GM12872 (cell line): ENCODE measurements around the gene SMPX.
A peak's percentile ranks its signal among the peaks of the same experiment; 100 is the strongest.

Experiments
- CTCF ChIP-seq: IDR thresholded peaks from 3 replicates; pipeline ENCODE4 v1.5.1; 2011; ENCODE audit warnings: low read depth, mild to moderate bottlenecking, low read length, moderate library complexity; ENCODE audit not compliant: insufficient read depth

Gene SMPX

DNA sequence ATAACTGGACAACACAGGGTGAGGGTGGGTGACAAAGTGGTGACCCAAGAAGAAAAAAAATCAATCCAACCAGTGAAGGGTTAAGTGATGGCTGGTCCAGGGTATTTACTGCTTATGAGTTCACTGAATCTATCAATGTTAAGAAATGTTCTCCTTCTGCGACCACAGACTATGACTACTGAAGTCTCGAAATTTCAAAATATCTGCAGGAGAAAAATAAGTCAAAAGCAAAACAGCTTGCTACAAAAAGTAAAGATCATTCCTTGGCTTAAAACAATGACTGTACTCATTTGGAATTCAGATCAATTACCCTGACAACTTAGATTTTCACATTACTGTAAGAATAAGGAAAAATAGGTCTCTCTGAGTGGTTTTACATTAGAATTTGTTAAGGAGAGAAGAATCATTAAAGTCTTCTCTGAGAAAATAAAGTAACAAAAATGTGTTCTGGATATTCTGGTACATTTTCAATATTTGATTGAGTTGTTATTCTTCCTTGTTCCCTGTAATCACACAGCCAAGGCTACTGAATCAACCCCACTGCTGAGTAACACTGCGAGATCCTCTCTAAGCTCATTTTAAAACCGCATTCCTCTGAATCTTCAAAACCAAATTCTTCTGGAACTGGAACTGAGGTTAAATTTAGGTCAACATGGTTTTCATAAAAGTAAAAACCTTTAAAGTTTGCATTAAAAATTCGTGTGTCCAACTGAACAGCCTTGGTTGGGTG lies 22.7 kb downstream of the SMPX start:
- TF ChIP-seq CTCF, result no peak

DNA sequence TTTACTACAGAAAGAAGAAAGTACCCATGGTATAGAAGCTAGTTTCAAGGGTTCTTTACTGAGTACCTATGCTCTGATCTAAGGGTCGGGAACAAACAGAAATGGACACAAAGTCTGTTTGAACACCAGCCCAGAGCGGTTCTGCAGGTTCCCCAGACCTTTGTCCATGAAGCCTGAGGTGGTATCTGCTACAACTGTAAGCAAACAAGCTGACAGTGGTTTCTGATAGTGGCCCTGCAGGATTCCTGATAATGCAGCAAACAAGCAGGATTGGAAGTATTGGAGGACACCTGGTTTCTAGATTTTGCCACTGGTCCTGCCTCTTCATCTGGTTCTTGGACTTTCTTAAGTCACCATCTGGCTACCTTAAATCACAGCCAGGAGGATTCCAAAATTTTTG lies 23.7 kb downstream of the SMPX start:
- TF ChIP-seq CTCF, result no peak

GRCh38 chrX:21733705-21734104 lies 24.2 kb downstream of the SMPX start:
- no peak for TF ChIP-seq CTCF

DNA sequence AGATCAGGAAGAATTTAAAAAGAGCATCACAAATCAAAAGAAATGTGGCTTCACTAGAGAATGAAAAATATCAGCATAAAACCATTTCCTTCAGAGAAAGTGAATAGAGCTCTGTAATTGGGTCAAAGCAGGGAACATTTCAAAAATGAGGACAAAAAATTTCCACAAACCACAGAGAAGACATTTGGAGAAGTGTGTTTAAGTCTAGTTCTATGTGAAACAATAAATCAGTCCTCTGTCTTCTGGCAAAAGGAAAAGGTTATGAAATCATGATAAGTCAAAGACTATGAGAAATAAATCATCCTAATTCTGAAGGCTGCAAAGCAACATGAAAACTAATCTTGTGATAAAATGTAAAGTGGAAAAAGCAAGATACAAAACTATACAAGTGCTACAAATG lies 27.9 kb downstream of the SMPX start:
- no peak for TF ChIP-seq CTCF

DNA sequence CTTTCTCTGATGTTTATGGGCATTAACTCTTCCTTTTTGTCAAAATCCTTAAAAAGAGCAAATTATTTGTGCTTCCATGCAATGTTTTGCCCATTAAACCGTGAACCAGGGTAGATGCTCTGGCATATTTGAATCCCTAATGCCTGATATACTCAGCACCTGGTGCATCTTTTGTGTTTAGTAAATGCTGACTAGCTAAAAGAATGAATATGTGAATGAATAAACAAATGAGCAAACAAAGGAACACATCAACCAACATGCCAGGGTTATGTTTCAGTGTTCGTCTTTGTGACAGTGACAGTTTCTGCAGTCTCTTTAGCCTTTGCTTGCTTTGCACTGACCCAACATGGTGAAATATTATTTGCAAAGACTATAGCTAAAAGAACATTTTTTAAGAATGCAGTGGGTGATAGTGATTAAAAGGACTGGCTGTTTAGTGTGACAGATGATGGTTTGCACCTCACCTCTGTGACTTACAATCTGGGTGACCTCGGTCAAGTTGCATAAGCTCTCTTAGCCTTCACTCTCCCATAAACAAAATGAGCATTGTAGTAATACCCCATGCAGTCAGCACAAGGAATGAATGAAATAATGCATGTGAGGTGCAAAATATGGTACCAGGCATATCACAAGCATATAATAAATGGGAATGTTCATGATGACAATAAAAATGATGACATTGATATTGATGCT lies 29.5 kb downstream of the SMPX start:
- TF ChIP-seq CTCF, result no peak

GRCh38 chrX:21725916-21726315 lies 32.0 kb downstream of the SMPX start:
- TF ChIP-seq CTCF, result no peak

DNA sequence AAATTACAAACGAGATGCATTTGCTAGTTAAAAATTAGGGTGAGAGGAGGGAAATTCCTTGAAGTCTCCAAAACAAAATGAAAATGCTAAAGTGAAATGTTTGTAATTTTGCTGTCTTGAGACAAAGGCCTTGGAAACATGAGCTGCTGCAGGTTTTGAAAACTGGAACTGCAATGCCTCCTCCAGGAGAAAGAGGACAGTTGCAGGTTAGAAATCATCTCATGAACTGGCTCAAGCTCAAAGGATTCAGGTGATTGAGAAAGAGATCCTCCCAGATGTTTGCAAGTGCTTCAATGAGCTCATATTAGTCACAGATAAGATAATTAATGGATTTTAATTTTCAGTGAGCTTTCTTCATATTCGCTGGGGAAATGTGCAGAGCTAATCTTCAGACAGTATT lies 32.4 kb downstream of the SMPX start:
- TF ChIP-seq CTCF, result peak; percentile 24; the same call in 1 of the 3 replicates
